Thoracic aorta (tissue), 2 donors: ENCODE data around the gene GPALPP1. TPM values are rescaled to one million over a fixed set of nuclear protein-coding genes. Genes with fewer than 3 reads are reported as not detected.

Experiments used
- ATAC-seq: fragments of 150-250 bp; one replicate; pipeline ENCODE4 v1.8.0; 2017; ENCODE audit warnings: low read depth; ENCODE audit not compliant: insufficient number of reproducible peaks, low FRiP score
- DNase-seq: peaks from one replicate; pipeline ENCODE4 v3.0.0-alpha.2; 2020; ENCODE audit warnings: low spot score
- H3K27ac ChIP-seq, 2 donors: fragments of 200-600 bp; sonication (generic); 1 replicate in 1 of 2; 2 replicates in 1 of 2; pipeline ENCODE4 v1.5.1; 2016; ENCODE audit warnings: mild to moderate bottlenecking in 2 of 2, moderate library complexity in 2 of 2
- H3K27me3 ChIP-seq: fragments of 200-600 bp; sonication (generic); replicated peaks from 2 replicates; pipeline ENCODE4 v1.6.0; 2016; ENCODE audit warnings: mild to moderate bottlenecking; ENCODE audit not compliant: insufficient read depth
- H3K36me3 ChIP-seq: fragments of 200-600 bp; sonication (generic); one replicate; pipeline ENCODE4 v1.5.1; 2016
- H3K4me1 ChIP-seq, 2 donors: fragments of 200-600 bp; sonication (generic); 1 replicate in 1 of 2; 2 replicates in 1 of 2; pipeline versions ENCODE4 v1.5.1 to v1.6.0; 2016; ENCODE audit warnings: low read depth in 2 of 2, mild to moderate bottlenecking in 1 of 2; ENCODE audit not compliant: control insufficient read depth in 1 of 2
- H3K4me3 ChIP-seq: fragments of 200-600 bp; sonication (generic); 2 replicates; pipeline ENCODE4 v1.5.1; 2016; ENCODE audit warnings: mild to moderate bottlenecking
- H3K9me3 ChIP-seq: fragments of 200-600 bp; sonication (generic); 2 replicates; pipeline ENCODE4 v1.5.1; 2016
- CTCF ChIP-seq: fragments of 200-600 bp; sonication (generic); IDR thresholded peaks from one replicate; pipeline ENCODE4 v1.5.1; 2019; ENCODE audit warnings: antibody characterized with exemption
- total RNA-seq, 2 donors: library from RNA; depleted of rRNA; stranded (reverse); fragments of >200 nt; gene quantifications; one replicate each; pipeline versions ENCODE4 v1.1.0 to v1.2.3, GENCODE V29; 2016

Gene GPALPP1
- total RNA-seq, 2 donors from 2014 or later = 33.6 to 34.3 TPM

- ATAC-seq (no peak), DNase-seq (no peak)
- H3K4me3 ChIP-seq = no peak overlapping the region
- H3K4me1 ChIP-seq = peaks cover 0 to 13% of the 10 kb centered on the region in 2 donors
- H3K27me3 ChIP-seq = no peaks in the 10 kb centered on the region
- no peak overlapping the region for H3K27ac ChIP-seq
- no peak for TF ChIP-seq CTCF
- no peaks in the 10 kb centered on the region for H3K36me3 ChIP-seq
- H3K9me3 ChIP-seq = no peaks in the 10 kb centered on the region
Measured at GRCh38 chr13:45049478-45049877, 60.1 kb downstream of the GPALPP1 start.

GRCh38 chr13:45051315-45051714 is 62.0 kb downstream of the GPALPP1 start:
- Histone ChIP-seq H3K4me3 (no peak overlapping the region), H3K4me1 (peaks cover 12 to 29% of the 10 kb centered on the region in 2 donors), H3K27ac (no peak overlapping the region), H3K36me3 (no peaks in the 10 kb centered on the region), H3K9me3 (no peaks in the 10 kb centered on the region), H3K27me3 (no peaks in the 10 kb centered on the region)
- no peak for ATAC-seq
- no peak for DNase-seq
- no peak for TF ChIP-seq CTCF

- peak overlapping the region; percentile 25 for H3K4me3 ChIP-seq
- H3K9me3 ChIP-seq = no peaks in the 10 kb centered on the region
- ATAC-seq (peak; percentile 40), DNase-seq (no peak)
- H3K27me3 ChIP-seq = no peaks in the 10 kb centered on the region
- no peak for TF ChIP-seq CTCF
- no peaks in the 10 kb centered on the region for H3K36me3 ChIP-seq
- peak overlapping the region; percentile 15 to 66 for H3K27ac ChIP-seq
- H3K4me1 ChIP-seq = peaks cover 13 to 20% of the 10 kb centered on the region in 2 donors
Measured at GRCh38 chr13:45055198-45055901, 66.0 kb downstream of the GPALPP1 start.

- TF ChIP-seq CTCF = no peak
Measured at GRCh38 chr13:45055902-45056648, 66.7 kb downstream of the GPALPP1 start.

GRCh38 chr13:45060062-45060461 is 70.7 kb downstream of the GPALPP1 start:
- Histone ChIP-seq H3K9me3 (no peaks in the 10 kb centered on the region), H3K4me3 (no peak overlapping the region), H3K36me3 (no peaks in the 10 kb centered on the region), H3K27me3 (no peaks in the 10 kb centered on the region), H3K27ac (no peak overlapping the region), H3K4me1 (peaks cover 12 to 16% of the 10 kb centered on the region in 2 donors)
- no peak for DNase-seq
- no peak for ATAC-seq
- no peak for TF ChIP-seq CTCF

More at GRCh38 chr13:45055902-45056648, 66.7 kb downstream of the GPALPP1 start:
- Histone ChIP-seq H3K9me3 (no peaks in the 10 kb centered on the region), H3K36me3 (no peaks in the 10 kb centered on the region), H3K4me1 (peaks cover 13 to 20% of the 10 kb centered on the region in 2 donors), H3K27ac (peak overlapping the region; percentile 15 to 66), H3K27me3 (no peaks in the 10 kb centered on the region), H3K4me3 (peak overlapping the region; percentile 25)
- ATAC-seq (peak; percentile 21), DNase-seq (no peak)
